Endothelial cell of umbilical vein (primary cell): ENCODE measurements around the gene STAT5A. TPM values are rescaled to one million over a fixed set of nuclear protein-coding genes. Genes with fewer than 3 reads are reported as not detected.

Experiments
- BruUV-seq: library from RNA; stranded (reverse); fragments of 400-500 nt; replicated peaks from 2 replicates; lab custom pipeline; 2021; lab: Mats Ljungman, UMichigan
- CTCF ChIA-PET: fragments of 300-600, 350-600 bp; sonication (Branson Sonifier 250); formaldehyde crosslinking; loops from one replicate; lab custom pipeline; 2021; ENCODE audit warnings: antibody characterized with exemption, inconsistent platforms; lab: Charles Lee
- POLR2A ChIA-PET: fragments of 300-600, 350-600 bp; sonication (Branson Sonifier 250); formaldehyde crosslinking; loops from one replicate; lab custom pipeline; 2021; ENCODE audit warnings: antibody characterized with exemption, inconsistent platforms; lab: Charles Lee
- DNase-seq: peaks from one replicate; pipeline ENCODE4 v3.0.0-alpha.2; 2011; ENCODE audit warnings: low read depth, low spot score
- FAIRE-seq: peaks from 2 replicates; lab custom pipeline; 2011; peaks lifted over from hg19 to GRCh38; lab: Jason Lieb, UNC
- H2AFZ ChIP-seq: 2 replicates; pipeline ENCODE4 v1.6.0; 2012; ENCODE audit warnings: low read depth, low read length, control low read depth, inconsistent platforms
- H3K27ac ChIP-seq: 2 replicates; pipeline ENCODE4 v1.5.1; 2011; ENCODE audit warnings: low read depth, mild to moderate bottlenecking, control low read depth, low read length, moderate library complexity; ENCODE audit not compliant: insufficient read depth
- H3K27me3 ChIP-seq, 2 experiments: 2 replicates each; pipeline versions ENCODE4 v1.6.0 to v1.6.1; 2011; ENCODE audit warnings: low read length in 2 of 2, mixed read lengths in 1 of 2; ENCODE audit not compliant: control insufficient read depth in 2 of 2, insufficient read depth in 2 of 2
- H3K36me3 ChIP-seq, 2 experiments: 2 replicates in 1 of 2; 3 replicates in 1 of 2; pipeline ENCODE4 v1.5.1; 2011; ENCODE audit warnings: low read length in 2 of 2, mild to moderate bottlenecking in 1 of 2, moderate library complexity in 1 of 2; ENCODE audit not compliant: control insufficient read depth in 2 of 2, insufficient read depth in 2 of 2; ENCODE audit errors: extremely low read depth in 1 of 2
- H3K4me1 ChIP-seq: 3 replicates; pipeline ENCODE4 v1.5.1; 2011; ENCODE audit warnings: mild to moderate bottlenecking, low read length; ENCODE audit not compliant: control insufficient read depth, insufficient read depth; ENCODE audit errors: extremely low read depth
- H3K4me2 ChIP-seq: 2 replicates; pipeline ENCODE4 v1.6.1; 2011; ENCODE audit warnings: low read length, control low read depth, mixed read lengths; ENCODE audit not compliant: insufficient read depth
- H3K4me3 ChIP-seq, 3 experiments: fragments of 200-600 bp in 1 of 3; sonication (generic), shearing (Covaris generic) in 1 of 3; replicated peaks in 1 of 3; 2 replicates each; pipeline ENCODE4 v1.5.1; 2011 to 2016; ENCODE audit warnings: control low read depth in 3 of 3, low read length in 3 of 3, mild to moderate bottlenecking in 2 of 3, inconsistent platforms in 1 of 3, low read depth in 1 of 3, moderate library complexity in 1 of 3; ENCODE audit not compliant: insufficient read depth in 1 of 3
- H3K79me2 ChIP-seq: 2 replicates; pipeline ENCODE4 v1.6.0; 2012; ENCODE audit warnings: low read length, inconsistent platforms; ENCODE audit not compliant: control insufficient read depth, insufficient read depth
- H3K9ac ChIP-seq: replicated peaks from 2 replicates; pipeline ENCODE3; 2011; ENCODE audit warnings: low read length, control low read depth; ENCODE audit not compliant: insufficient read depth; ENCODE audit errors: extremely low read depth
- H3K9me1 ChIP-seq: replicated peaks from 3 replicates; pipeline ENCODE4 v1.6.0; 2011; ENCODE audit warnings: mild to moderate bottlenecking, low read length; ENCODE audit not compliant: control insufficient read depth, insufficient read depth; ENCODE audit errors: extremely low read depth
- H3K9me3 ChIP-seq: replicated peaks from 2 replicates; pipeline ENCODE4 v1.5.1; 2012; ENCODE audit warnings: low read length, inconsistent platforms; ENCODE audit not compliant: control insufficient read depth, insufficient read depth
- H4K20me1 ChIP-seq: replicated peaks from 2 replicates; pipeline ENCODE3; 2011; ENCODE audit warnings: mild to moderate bottlenecking, low read length; ENCODE audit not compliant: control insufficient read depth, insufficient read depth; ENCODE audit errors: extremely low read depth
- CTCF ChIP-seq, 2 donors: IDR thresholded peaks; 1 replicate in 1 of 2; 2 replicates in 1 of 2; pipeline ENCODE4 v1.5.1; 2011; ENCODE audit warnings: low read length in 2 of 2, mild to moderate bottlenecking in 2 of 2, moderate library complexity in 2 of 2, control low read depth in 1 of 2, inconsistent platforms in 1 of 2, low read depth in 1 of 2; ENCODE audit not compliant: insufficient read depth in 1 of 2; ENCODE audit errors: extremely low read depth in 1 of 2
- GATA2 ChIP-seq: IDR thresholded peaks from 2 replicates; pipeline ENCODE4 v1.7.0; 2011; ENCODE audit warnings: low read depth, mild to moderate bottlenecking, moderate library complexity, mixed read lengths, low read length; ENCODE audit not compliant: insufficient read length, insufficient read depth
- dilution Hi-C: fragments of 300-500 bp; cut with MboI; formaldehyde crosslinking; loops from one replicate; pipeline ENCODE4 v1.15.0; 2019; ENCODE audit warnings: low sequenced_read_pairs; ENCODE audit not compliant: extremely low pct_ligation_motif_present
- intact Hi-C: fragments of 100-400 bp; cut with micrococcal nuclease; formaldehyde crosslinking; loops from one replicate; pipeline ENCODE4 v1.10.0; 2022
- polyA plus RNA-seq, 4 experiments: library from polyadenylated mRNA; depleted of rRNA in 3 of 4; stranded (reverse) in 3 of 4; unstranded in 1 of 4; fragments of >200 nt; gene quantifications; 2 replicates each; pipeline versions ENCODE4 v1.2.1 to v1.2.3, GENCODE V29; 2011 to 2012; ENCODE audit warnings: missing spikeins in 1 of 4
- total RNA-seq: library from RNA; stranded (reverse); gene quantifications from 2 replicates; pipeline ENCODE4 v1.2.3, GENCODE V29; 2021

The STAT5A gene
- total and polyA plus RNA-seq, 2 donors (not counting 3 experiments of a cell fraction or from before 2014, with no cell fraction given): 18.0 to 23.4 TPM

- Histone ChIP-seq H3K9me3 (no peaks in the 10 kb centered on the region), H3K36me3 (no peaks in the 10 kb centered on the region), H3K9me1 (no peaks in the 10 kb centered on the region), H3K27me3 (no peaks in the 10 kb centered on the region), H3K79me2 (peaks cover 41% of the 10 kb centered on the region), H3K27ac (peak overlapping the region; percentile 11), H4K20me1 (no peaks in the 10 kb centered on the region), H2AFZ (no peak overlapping the region), H3K9ac (no peak overlapping the region), H3K4me3 (no peak overlapping the region), H3K4me2 (no peak overlapping the region), H3K4me1 (peaks cover 43% of the 10 kb centered on the region)
- FAIRE-seq (no peak), DNase-seq (peak; percentile 41)
- TF ChIP-seq CTCF (IDR thresholded peaks at IDR 0.05; ENCODE audit: extremely low read depth in 1 of 2, insufficient read depth in 1 of 2, low read depth in 1 of 2, low read length in 2 of 2): peak in 1 of 2 donors; percentile 16
- TF ChIP-seq GATA2: no peak
- intact Hi-C loops: no loop called here
- dilution Hi-C loops: no loop called here
- CTCF ChIA-PET: interaction anchor here (0.5 to 7.7 kb wide), 17 partner anchors 9 to 277 kb away, joined by 3 to 107 read pairs (median 3); partner anchors contain the start of genes GHDC and STAT5B
- POLR2A ChIA-PET: no interaction called here
- no TSS peak for BruUV-seq
Measured at GRCh38 chr17:42251115-42251514, 37.2 kb upstream of the STAT5A start.
